GM21526 (cell line): Measurements from ENCODE around the gene RFX4.
"Not testable (repeated sequence)": the region's sequence is repeated elsewhere in the genome, so short reads cannot be mapped to it uniquely, and the experiment has no call there.

ENCODE experiments used
- ATAC-seq: cut with Tn5 transposase; IDR thresholded peaks from one replicate; pipeline ENCODE4 v1.9.1; 2021; ENCODE audit warnings: moderate library complexity; ENCODE audit not compliant: unreplicated experiment, low FRiP score

The RFX4 gene

GRCh38 chr12:106723416-106723815, 140.6 kb downstream of the RFX4 start:
- no peak for ATAC-seq

GRCh38 chr12:106724116-106724515, 141.3 kb downstream of the RFX4 start:
- no peak for ATAC-seq

DNA sequence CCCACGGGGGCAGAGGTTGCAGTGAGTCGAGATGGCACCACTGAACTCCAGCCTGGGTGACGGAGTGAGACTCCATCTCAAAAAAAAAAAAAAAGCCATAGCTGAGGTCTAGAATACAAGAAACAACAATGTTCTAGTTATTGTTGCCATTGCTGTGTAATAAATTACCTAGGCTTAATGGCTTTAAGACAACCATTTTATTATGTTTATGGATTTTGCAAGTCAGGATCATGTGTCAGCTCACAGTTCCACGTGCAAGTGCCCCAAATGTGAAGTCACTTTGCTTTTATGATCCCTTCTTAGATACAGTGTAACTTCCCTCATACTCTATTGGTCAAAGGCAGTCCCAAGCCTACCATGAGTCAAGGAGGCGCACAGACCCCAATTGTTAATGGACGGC, 142.1 kb downstream of the RFX4 start:
- no peak for ATAC-seq

DNA sequence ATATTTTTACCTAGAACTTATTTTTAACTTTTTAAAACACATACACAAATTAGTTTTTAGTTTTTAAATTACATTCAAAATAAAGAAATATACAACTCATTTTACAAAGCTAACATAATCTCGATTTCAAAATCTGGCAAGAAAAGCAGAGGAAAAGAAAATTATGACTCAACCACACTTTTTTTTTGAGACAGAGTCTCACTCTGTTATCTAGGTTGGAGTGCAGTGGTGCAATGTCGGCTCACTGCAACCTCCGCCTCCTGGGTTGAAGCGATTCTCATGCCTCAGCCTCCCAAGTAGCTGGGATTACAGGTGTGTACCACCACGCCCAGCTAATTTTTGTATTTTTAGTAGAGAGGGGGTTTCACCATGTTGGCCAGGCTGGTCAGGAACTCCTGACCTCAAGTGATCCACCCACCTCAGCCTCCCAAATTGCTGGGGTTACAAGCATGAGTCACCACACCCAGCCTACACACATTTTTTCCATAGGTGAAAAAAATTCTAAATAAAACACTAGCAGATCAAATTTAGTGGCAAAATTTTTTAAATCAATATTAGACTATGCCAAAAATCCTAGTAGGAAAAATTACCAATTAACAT, 143.9 kb downstream of the RFX4 start:
- ATAC-seq = not testable (repeated sequence)

GRCh38 chr12:106729611-106730010, 146.8 kb downstream of the RFX4 start:
- no peak for ATAC-seq

DNA sequence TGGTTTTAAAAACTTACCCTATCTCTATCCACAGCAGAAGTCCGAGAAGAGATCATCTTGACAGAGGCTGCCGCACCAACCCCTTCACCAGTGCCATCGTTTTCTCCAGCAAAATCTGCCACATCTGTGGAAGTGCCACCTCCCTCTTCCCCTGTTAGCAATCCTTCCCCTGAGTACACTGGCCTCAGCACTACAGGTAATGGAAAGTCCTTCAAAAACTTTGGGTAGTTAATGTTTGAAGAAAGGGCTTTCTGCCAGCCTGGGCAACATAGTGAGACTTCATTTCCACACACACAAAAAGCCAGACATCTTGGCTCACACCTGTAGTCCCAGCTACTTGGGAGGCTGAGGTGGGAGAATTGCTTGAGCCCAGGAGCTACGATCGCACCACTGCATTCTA, 150.1 kb downstream of the RFX4 start:
- no peak for ATAC-seq

DNA sequence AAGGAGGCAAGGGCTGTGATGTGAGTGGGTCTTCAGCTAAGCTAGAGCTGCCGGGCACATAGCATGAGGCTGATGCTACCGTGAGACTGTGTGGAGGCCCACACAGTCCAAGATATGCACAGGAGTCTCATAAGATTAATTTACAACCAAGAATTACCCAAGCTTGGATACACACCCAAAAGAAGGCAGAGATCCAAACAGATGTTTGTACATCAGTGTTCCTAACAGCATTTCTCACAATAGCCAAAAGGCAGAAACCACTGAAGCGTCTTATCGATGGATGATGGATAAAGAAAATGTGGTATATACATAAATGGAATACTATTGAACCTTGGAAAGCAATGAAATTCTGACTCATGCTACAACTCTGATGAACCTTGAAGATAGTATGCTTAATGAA, 150.9 kb downstream of the RFX4 start:
- ATAC-seq = no peak

DNA sequence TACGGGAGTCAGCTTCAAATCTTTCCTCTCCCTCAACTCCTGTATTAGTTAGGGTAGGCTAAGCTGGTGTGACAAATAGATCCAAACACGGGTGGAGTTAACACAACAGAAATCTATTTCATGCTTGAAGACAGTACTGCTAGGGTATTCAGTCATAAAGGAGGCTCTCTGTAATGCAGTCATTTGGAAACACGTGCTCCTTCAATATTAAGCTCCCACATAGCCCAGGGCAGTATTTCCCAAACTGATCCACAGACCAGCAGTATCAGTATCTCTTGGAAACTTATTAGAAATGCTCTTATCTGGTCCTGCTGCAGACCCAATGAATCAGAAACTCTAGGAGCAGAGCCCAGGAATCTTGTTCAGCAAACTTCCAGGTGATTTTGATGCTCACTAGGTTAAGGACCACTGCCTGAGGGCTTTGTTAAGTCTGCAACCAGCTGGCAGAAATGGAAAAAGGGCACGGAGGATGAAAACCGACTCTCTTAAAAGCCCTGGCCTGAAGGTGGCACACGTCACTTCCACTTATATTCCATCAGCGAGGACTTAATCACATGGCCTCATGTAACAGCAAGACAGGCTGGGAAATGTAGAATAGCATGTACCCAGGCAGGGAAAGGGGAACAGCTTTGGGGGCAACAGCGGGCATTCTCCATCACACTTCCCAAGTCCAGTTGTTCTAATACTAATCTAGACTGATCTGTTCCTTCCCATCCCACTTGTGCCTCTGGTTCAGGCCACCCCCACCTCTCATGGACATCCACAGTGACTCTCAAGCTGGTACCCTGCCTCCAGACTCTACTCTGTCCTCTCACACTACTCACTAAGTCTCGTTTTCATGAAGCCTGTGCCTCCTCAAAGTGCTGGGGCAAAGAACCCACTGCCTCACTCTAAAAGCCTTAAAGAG, 153.5 kb downstream of the RFX4 start:
- no peak for ATAC-seq

GRCh38 chr12:106739318-106739717, 156.5 kb downstream of the RFX4 start:
- no peak for ATAC-seq

DNA sequence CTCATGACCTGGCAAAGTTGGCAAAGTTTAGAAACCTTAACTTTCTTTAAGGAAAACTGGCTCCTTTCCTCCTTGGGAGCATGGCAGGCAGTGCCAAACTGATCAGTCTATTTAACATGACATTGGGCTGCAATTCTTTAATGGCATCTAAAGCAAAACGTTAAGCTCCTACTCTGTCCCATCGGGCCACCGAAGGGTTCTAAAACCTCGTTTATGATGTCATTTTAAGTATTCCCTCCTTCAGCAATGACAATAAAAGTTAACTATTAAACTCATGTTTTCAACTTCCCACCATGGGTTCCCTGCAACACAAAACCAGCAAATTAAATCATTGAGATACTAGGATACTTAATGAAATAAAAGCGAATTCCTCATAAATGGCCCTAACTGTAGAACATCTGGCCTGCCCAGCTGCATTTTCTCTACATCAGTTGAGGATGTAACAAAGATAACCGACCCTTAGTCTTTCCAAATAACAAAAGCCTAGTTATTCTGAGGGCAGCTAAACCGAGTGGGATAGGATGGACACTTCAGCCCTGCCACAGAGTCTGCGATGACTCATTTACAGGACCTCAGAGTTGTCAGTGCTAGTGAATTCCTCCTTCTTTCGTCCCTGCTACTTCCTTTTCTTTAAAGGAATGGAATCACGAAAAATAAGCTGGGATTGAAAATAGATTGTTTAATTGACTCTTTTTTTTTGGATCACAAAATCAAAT, 157.2 kb downstream of the RFX4 start:
- no peak for ATAC-seq

DNA sequence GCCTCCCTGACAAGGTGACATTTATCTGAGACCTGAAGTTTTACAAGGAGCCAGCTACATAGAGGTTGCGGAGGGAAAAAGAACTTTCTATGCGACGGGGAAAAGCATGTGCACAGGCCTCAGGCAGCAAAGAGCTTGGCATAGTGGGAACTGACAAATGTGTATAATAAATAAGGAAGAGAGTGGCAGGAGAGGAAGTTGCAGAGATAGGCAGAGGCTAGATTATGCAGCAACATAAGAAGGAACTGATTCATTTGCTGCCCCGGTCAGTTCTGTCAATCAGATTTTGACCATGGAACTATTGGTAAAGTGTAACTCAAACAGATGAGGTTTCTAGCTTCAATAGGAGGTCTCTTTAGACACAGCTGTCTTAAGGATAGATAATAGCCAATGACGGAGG, 158.0 kb downstream of the RFX4 start:
- no peak for ATAC-seq

DNA sequence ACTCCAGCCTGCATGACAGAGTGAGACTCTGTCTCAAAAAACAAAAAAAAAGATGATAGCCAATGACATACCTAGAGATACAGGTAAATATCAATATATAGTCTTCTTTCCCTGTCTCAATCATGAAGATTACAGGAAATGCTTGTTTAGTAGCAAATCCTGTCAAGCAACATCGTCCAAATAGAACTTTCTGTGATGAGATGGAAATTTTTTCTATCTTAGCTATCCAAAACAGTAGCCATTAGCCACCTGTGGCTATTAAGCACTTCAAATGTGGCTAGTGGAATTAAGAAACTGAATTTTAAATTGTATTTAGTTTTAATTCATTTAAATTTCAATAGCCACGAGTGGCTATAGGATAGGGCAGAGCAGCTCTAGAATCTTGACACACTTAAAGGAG, 158.4 kb downstream of the RFX4 start:
- ATAC-seq = no peak

DNA sequence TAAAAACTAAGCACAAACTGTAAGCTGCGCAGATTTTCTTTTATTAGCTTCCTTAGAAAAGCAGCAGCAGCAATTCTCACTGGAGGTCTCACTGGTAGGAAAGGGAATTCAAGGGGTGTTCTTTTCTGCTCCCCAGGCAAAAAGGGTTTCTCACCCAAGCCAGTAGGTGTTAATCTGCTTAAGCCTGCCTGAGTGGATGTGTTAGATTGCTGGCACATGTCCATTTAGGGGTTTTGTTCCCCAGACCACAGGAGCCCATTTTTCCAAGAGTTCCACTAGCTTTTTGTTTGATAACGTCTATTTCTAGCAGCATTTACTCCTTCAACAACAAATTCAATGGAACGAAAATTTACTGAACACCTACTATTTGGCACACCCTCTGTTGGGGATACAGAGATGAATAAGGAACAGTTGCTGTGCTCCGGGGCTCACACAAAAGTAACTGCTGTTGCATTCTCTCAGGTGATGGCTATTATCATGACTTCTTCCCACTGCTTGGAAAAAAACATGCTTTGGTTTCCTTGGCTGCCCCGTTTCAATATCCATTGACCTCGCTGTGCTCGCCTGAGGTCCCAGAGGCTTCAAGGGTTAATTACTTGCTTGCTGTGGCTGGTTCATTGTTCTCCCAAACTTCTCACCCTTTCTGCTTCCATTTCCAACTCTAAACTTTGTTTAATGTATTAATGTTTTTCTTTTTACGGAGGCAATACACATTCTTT, 160.6 kb downstream of the RFX4 start:
- no peak for ATAC-seq

- no peak for ATAC-seq
Observed at GRCh38 chr12:106744600-106744999, 161.8 kb downstream of the RFX4 start.

DNA sequence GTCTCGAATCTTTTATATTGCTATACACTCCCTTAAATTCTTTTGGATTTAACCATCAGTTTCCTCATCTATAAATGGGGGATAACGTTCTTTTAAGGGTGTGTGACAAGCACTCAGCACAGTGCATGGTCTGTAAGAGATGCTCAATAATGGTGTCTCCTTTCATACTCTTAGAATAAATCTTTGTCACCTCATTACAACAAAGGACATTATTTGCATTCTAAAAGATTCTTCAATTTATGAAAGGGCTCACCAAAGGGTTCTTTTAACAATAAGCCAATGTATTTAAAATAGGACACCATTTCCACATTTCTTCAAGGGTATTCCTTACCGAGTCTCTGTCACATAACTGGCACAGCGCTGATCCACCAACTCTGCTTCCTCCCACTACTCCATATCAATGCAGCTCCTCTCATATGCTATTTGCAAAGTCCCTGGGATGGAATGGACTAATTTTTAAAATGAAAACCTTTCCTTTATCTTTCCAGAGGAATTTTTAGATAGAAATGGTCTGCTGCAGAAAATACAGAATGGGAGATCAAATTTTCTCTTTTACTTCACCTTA, 162.5 kb downstream of the RFX4 start:
- no peak for ATAC-seq

DNA sequence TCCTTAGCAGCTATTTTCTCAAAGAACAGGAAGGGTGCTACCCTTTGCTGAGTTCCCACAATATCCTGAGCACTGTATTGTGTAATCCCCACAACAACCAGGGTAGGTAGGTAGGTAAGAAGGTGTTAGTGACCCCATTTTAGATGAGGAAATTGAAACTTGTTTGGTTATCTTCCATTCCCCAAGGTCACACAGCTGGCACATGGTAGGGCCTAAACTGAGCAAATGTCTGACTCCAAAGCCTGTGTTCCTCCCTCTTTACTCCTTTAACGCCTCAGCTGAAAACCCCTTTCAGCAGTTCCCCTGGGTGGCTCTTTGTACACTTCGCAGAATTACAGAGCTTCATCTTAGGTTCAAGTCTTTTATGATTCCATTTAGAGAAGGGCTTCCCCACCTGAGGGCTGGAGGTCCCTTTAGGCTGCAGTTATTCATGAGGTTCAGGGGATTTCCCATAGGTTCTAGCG, 165.2 kb downstream of the RFX4 start:
- ATAC-seq = no peak

- ATAC-seq = no peak
Observed at GRCh38 chr12:106750524-106750923, 167.7 kb downstream of the RFX4 start.

DNA sequence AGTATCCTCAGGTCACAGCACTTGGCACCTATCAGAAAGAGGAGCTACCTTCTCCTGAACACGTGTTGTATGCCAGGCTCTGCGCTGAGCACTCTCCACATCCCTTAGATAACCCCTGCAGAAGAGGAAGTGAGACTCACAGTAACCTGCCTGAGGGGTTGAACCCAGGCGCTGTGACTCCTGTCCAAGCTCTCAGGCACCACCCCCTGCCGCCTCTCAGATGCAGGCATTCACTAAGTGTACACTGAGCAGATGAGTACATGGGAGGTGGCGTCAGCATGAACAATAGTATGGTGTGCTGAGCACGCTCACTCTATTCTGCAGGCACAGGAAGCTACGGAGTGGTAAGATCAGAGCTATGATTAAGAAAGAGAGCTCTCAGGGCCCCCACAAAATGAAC, 170.7 kb downstream of the RFX4 start:
- peak; percentile 99 for ATAC-seq

- no peak for ATAC-seq
Observed at GRCh38 chr12:106754331-106754730, 171.5 kb downstream of the RFX4 start.

GRCh38 chr12:106757623-106758348, 175.0 kb downstream of the RFX4 start:
- no peak for ATAC-seq
